SH-SY5Y (cell line): ENCODE data around the gene FOSL1.

Experiments used
- GATA2 ChIP-seq: IDR thresholded peaks from 2 replicates; pipeline ENCODE4 v1.6.1; 2011; ENCODE audit warnings: mild to moderate bottlenecking, low read depth, low read length
- GATA3 ChIP-seq: IDR thresholded peaks from 2 replicates; pipeline ENCODE4 v1.6.1; 2011; ENCODE audit warnings: low read depth, mild to moderate bottlenecking, low read length, moderate library complexity

DNA sequence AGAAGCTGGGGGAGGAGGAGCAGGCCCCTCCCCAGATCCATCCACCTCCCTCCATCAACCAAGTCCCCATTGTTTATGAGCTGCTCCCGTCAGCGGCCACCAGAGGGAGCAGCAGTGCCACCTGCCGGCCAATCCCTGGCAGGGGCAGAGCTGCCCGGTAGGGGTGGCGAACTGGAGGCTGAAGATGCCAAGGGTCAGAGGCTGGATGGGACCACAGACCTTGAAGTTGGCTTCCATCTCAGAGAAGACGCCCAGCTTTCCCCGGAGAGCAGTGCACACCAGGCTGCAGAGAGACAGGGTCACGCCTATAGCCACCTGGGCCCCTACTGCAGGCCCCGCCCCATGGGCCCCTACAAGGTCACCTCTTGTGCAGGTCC is 15.5 kb downstream of the FOSL1 start:
- TF ChIP-seq GATA2 (no peak), GATA3 (no peak)
